Measurements from ENCODE around the gene MTHFD1L. TPM values are rescaled to one million over a fixed set of nuclear protein-coding genes. Genes with fewer than 3 reads are reported as not detected.
A peak's percentile ranks its signal among the peaks of the same experiment; 100 is the strongest.

MTHFD1L gene
- total RNA-seq, 1 donor from 2014 or later = 66.0 TPM

DNA sequence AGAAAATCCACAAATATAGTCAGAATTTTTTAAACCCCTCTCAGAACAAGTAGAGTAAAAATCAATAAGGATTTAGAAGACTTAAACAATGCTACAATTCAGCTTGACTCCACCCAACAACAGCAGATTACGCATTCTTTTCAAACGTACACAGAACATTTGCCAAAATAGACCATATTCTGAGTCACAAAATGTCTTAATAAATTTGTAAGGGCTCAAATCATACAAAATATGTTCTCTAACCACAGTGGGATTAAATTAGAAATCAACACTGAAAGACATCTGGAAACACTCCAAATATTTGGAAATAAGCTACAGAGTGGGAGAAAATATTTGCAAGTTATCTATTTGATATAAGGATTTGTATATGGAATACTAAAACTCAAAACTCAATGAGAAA, 210.0 kb downstream of the MTHFD1L start:
- DNase-seq (ENCODE audit: low spot score) = no peak
- Mint-ChIP-seq H3K27ac (ENCODE audit: unreplicated experiment) (no peak overlapping the region), H3K36me3 (ENCODE audit: low read depth, unreplicated experiment) (peaks cover 7% of the 10 kb centered on the region), H3K27me3 (ENCODE audit: unreplicated experiment) (no peaks in the 10 kb centered on the region), H3K9me3 (ENCODE audit: unreplicated experiment) (no peaks in the 10 kb centered on the region), H3K4me1 (ENCODE audit: unreplicated experiment) (peaks cover 7% of the 10 kb centered on the region), H3K4me3 (ENCODE audit: unreplicated experiment) (no peak overlapping the region)
- TF ChIP-seq, protein P1, sequence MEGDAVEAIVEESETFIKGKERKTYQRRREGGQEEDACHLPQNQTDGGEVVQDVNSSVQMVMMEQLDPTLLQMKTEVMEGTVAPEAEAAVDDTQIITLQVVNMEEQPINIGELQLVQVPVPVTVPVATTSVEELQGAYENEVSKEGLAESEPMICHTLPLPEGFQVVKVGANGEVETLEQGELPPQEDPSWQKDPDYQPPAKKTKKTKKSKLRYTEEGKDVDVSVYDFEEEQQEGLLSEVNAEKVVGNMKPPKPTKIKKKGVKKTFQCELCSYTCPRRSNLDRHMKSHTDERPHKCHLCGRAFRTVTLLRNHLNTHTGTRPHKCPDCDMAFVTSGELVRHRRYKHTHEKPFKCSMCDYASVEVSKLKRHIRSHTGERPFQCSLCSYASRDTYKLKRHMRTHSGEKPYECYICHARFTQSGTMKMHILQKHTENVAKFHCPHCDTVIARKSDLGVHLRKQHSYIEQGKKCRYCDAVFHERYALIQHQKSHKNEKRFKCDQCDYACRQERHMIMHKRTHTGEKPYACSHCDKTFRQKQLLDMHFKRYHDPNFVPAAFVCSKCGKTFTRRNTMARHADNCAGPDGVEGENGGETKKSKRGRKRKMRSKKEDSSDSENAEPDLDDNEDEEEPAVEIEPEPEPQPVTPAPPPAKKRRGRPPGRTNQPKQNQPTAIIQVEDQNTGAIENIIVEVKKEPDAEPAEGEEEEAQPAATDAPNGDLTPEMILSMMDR (IDR thresholded peaks at IDR 0.05; ENCODE audit: unreplicated experiment) = no peak

GRCh38 chr6:151075930-151076555, 210.5 kb downstream of the MTHFD1L start:
- Mint-ChIP-seq H3K4me3 (ENCODE audit: unreplicated experiment) (no peak overlapping the region), H3K27ac (ENCODE audit: unreplicated experiment) (no peak overlapping the region), H3K27me3 (ENCODE audit: unreplicated experiment) (no peaks in the 10 kb centered on the region), H3K4me1 (ENCODE audit: unreplicated experiment) (peaks cover 7% of the 10 kb centered on the region), H3K36me3 (ENCODE audit: low read depth, unreplicated experiment) (peaks cover 7% of the 10 kb centered on the region), H3K9me3 (ENCODE audit: unreplicated experiment) (no peaks in the 10 kb centered on the region)
- no peak for DNase-seq (ENCODE audit: low spot score)
- TF ChIP-seq, protein P1 (IDR thresholded peaks at IDR 0.05; ENCODE audit: unreplicated experiment) = no peak

DNA sequence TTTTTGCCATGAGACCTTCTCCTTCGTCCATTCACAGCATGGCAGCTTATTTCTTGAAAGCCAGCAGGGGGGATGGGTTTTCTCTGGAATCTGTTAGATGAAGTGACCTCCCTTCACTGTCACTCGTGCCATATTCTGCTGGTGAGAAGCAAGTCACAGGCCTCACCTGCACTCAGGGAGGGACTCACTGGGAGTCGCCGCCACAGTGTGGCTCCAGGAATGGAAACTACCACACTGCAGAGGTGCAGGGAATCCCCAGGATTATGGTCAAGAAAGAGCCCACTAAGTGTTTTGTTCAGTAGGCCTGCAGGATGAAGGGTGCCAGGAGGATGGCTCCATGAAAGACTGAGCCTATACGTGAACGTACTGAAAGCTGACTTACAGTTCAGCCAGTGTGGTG, 213.2 kb downstream of the MTHFD1L start:
- Mint-ChIP-seq H3K36me3 (ENCODE audit: low read depth, unreplicated experiment) (peaks cover 7% of the 10 kb centered on the region), H3K27ac (ENCODE audit: unreplicated experiment) (no peak overlapping the region), H3K27me3 (ENCODE audit: unreplicated experiment) (no peaks in the 10 kb centered on the region), H3K9me3 (ENCODE audit: unreplicated experiment) (no peaks in the 10 kb centered on the region), H3K4me3 (ENCODE audit: unreplicated experiment) (peak overlapping the region; percentile 3), H3K4me1 (ENCODE audit: unreplicated experiment) (peaks cover 12% of the 10 kb centered on the region)
- DNase-seq (ENCODE audit: low spot score) = no peak
- TF ChIP-seq, protein P1 (IDR thresholded peaks at IDR 0.05; ENCODE audit: unreplicated experiment) = no peak

GRCh38 chr6:151081656-151082055, 216.2 kb downstream of the MTHFD1L start:
- H3K9me3 Mint-ChIP-seq (ENCODE audit: unreplicated experiment) = no peaks in the 10 kb centered on the region
- peaks cover 7% of the 10 kb centered on the region for H3K36me3 Mint-ChIP-seq (ENCODE audit: low read depth, unreplicated experiment)
- TF ChIP-seq, protein P1 (IDR thresholded peaks at IDR 0.05; ENCODE audit: unreplicated experiment) = no peak
- H3K4me3 Mint-ChIP-seq (ENCODE audit: unreplicated experiment) = no peak overlapping the region
- no peak for DNase-seq (ENCODE audit: low spot score)
- peaks cover 12% of the 10 kb centered on the region for H3K4me1 Mint-ChIP-seq (ENCODE audit: unreplicated experiment)
- H3K27me3 Mint-ChIP-seq (ENCODE audit: unreplicated experiment) = no peaks in the 10 kb centered on the region
- no peak overlapping the region for H3K27ac Mint-ChIP-seq (ENCODE audit: unreplicated experiment)

DNA sequence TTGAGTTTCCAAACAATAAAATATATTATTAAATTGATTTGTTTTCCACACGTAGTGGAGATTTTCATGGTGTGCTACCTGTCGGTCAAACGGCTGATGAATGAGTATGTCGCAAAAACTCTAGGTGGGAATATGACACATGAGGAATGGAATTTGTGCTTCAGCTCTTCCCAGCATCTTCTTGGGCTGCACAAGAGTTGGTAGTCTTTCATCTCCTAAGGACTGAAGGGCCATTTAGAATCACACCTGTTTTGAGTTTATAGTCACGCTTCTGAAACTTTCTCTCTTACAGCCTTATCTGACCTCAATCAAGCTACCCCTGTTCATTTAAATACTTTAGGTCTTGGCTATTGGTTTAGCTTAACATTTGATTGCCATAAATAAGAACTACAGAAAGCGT, 216.6 kb downstream of the MTHFD1L start:
- no peak overlapping the region for H3K27ac Mint-ChIP-seq (ENCODE audit: unreplicated experiment)
- no peak for DNase-seq (ENCODE audit: low spot score)
- TF ChIP-seq, protein P1 (IDR thresholded peaks at IDR 0.05; ENCODE audit: unreplicated experiment) = no peak
- no peak overlapping the region for H3K4me3 Mint-ChIP-seq (ENCODE audit: unreplicated experiment)
- H3K27me3 Mint-ChIP-seq (ENCODE audit: unreplicated experiment) = no peaks in the 10 kb centered on the region
- H3K9me3 Mint-ChIP-seq (ENCODE audit: unreplicated experiment) = no peaks in the 10 kb centered on the region
- peaks cover 12% of the 10 kb centered on the region for H3K4me1 Mint-ChIP-seq (ENCODE audit: unreplicated experiment)
- H3K36me3 Mint-ChIP-seq (ENCODE audit: low read depth, unreplicated experiment) = peaks cover 7% of the 10 kb centered on the region
